Activated T-helper 1 cell treated with anti-CD3 and anti-CD28 coated beads, Interleukin-2, amount 50 U/mL, for 16 hours (primary cell): ENCODE results near the gene ITGB3.
"Not testable (repeated sequence)": the region's sequence is repeated elsewhere in the genome, so short reads cannot be mapped to it uniquely, and the experiment has no call there.

Experiments
- DNase-seq, 2 donors: peaks; one replicate each; pipeline ENCODE4 v3.0.0-alpha.2; 2020; ENCODE audit warnings: low read depth in 1 of 2, low spot score in 1 of 2

Gene ITGB3

DNA sequence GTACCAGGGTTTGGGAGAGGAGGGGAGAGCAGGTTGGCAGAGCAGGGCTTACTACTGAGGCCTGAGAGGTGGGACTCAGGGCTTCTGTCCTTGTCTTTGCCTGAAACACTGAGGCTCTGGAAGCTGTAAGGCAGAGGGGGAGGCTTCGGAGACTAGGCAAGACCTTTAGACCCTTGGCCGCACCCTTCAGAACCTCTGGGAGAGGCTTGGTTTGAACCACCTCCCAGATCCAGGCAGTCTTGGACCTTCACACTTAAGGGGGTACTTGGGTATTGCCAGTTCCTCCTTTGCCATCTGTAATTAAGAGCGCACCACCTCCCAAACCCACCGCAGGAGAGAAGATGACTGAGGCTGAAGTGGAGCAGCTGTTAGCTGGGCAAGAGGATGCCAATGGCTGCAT, 31.6 kb upstream of the ITGB3 start:
- DNase-seq, result no peak

DNA sequence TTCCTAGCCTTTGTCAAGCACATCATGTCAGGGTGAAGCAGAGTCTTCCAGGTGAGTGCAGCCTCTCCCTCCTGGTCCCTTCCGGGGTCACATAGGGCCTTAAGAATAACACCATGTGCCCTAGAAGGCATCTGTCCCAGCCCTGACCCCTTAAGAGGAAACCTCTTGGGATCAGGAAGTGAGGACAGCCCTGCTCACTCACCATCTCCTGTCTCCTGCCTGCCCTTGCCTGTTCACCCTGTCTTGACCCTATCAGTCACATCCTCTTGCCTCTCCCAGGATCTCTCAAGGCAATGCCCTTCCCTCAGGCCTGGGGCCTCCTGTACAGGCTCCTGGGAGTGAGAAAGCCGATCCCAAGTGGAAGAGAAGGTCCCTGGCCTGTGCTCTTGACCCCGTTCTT, 30.6 kb upstream of the ITGB3 start:
- DNase-seq, result no peak

DNA sequence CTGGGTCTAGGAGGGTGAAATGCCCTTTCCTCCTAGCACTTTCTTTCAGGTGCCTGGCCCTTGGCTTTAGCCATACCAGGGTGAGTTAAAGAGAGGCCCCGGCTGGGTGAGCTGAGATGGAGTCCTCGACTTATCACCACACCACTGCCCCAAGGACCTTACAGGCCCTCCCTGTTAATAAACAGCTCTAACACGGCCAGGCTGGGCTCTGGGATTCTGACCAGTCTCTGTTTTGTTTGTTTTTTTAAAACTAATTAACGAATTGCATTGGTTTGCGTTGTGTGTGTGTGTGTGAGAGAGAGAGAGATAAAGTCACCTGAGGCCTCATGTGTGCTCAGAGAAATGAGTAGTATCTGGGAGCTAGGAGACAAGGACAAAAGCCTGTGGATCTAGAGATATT, 30.2 kb upstream of the ITGB3 start:
- no peak for DNase-seq

DNA sequence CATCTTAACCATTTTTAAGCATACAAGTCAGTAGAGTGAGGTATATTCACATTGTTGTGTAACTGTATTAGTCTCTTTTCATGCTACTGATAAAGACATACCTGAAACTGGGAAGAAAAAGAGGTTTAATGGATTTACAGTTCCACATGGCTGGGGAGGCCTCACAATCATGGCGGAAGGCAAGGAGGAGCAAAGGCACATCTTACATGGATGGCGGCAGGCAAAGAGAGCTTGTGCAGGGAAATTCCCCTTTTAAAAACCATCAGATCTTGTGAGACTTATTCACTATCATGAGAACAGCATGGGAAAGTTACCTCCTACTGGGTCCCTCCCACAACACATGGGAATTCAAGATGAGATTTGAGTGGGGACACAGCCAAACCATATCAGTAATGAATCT, 29.6 kb upstream of the ITGB3 start:
- not testable (repeated sequence) for DNase-seq

DNA sequence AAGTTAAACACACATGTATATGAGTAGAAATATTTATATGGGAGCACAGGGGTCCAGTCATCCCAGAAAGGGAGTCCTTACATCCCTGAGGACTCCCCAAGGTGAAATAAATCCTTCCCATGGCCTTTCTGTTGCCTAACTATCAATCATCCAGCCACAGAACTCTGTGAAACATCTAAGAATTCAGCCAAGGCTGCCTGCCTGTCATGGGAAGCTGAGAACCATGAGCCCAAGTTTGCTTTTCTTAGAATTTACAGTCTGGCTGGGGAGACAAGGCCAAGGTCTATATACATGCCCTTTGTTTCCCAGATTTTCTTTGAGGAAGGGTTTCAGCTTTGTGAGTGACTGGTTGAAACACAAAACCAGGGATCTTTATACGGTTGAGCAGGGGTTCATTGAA, 28.7 kb upstream of the ITGB3 start:
- no peak for DNase-seq

DNA sequence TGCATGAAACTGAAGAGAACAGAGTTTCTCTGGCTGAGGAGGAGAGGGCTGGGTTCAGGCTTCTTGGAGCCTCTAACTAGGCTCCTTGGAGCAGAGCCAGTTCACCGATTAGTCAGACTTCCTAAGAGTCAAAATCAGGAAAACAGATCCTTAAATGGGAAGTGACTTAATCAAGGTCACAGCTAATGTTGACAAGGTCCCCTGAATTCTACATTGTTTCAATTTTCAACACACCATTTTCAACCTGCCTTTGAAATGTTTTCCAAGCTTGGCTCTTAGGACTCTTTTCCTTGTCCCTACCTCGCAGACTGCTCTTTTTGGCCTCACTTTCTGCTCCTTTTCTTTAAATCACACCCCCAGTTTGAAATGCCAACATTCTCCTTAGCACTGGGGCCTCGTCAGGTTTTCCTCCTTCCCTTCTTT, 28.2 kb upstream of the ITGB3 start:
- DNase-seq, result no peak

DNA sequence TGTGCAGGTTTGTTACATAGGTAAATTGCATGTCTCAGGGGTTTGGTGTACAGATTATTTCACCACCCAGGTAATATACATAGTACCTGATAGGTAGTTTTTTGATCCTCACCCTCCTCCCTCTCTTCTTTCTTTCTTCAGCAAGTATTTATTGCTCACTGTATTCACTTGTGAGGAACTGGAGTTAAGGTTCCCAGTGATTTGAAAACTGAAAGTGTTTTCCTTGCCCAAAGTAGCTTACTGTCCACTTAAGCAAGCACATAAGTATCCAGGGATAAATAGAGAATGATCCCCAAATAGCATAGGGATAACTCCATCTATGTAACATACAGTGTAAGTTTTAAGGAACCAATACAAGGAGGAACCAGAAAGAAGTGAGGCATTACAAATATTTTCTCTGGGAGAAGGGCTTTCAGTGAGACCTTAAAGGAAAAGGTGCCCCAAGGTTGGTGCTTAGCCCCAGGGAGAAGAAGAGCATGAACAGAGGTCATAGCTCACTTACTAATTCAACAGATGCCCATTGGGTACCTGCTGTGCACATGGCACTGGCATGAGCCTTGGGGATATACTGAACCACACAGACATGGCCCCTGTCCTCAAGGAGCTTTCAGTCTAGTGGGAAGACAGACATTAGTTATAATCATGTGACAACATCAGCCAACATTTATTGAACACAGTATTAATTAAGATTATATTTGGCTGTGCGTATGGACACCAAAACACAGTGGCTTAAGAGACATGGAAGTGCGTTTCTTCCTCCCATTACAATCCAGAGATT, 27.5 kb upstream of the ITGB3 start:
- DNase-seq, result no peak

DNA sequence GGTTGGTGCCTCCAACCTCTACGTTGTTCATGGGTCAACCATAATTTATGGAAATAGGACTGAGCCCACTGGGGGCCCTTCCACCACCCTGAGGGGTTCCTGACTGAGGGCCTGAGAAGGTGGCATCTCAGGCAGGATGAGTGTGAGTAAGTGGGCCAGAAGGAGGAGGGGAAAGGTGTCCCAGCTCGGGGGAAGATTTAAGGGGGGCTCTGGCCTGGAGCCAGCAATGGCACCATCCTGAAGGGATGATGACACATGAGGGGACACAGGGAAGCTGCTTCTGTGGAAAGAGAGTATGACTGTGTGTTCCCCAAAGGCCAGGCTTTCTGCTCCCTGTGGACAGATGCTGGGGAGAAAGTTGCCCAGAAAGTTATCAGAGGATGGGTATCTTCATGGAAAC, 25.8 kb upstream of the ITGB3 start:
- DNase-seq, result no peak

DNA sequence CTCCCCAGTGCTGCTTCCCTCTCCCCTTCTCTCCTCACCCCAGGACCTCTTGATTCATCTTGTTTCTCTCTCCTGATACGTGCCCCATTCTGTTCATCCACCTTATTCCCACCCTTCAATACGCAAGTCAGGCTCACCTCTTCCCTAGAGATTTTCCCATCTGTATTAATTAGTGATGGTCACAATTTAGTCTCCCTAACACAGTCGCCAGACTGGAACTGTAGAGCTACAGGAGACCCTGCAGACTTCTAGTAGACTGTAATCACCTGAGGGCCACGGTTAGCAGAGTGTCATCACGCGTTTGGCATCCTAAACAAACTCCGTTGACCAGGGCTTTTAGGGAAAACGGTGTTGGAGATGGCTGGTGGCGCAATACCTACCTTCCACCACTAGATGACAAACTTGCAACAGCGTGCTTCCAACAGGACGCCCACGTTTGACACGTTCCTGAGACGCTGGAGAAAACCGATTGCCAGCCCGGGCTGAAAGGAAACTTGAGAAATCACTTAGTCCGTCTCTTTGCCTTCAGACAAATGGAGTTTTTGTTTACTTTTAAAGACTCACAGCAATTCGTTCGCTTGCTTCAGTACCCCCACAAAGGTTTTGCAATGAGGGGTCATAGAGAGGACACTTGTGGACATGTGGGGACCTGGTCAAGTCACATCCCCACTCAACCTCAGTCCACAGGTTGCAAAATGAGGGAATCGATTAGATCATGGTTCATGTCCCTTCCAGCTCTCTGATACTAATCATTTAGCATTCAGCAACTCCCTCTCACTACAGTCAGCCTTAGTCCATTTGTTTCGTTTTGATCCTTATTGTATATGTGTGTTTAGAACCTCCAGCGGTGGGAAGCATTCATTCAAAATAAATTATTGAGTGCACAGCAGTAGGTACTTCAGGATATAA, 23.8 kb upstream of the ITGB3 start:
- peak; percentile 28 to 42 for DNase-seq

DNA sequence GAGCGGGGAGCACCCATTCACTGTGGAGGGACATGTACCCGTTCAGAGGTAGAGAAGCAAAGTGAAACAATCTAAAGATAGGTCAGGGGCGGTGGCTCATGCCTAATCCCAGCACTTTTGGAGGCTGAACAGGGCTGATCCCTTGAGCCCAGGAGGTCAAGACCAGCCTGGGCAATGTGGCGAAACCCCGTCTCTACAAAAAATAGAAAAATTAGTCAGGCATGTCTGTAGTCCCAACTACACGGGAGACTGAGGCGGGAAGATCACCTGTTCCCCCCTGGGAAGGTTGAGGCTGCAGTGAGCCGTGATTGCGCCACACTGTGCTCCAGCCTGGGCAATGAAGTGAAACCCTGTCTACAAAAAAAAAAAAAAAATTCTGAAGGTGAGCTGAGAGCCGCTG, 22.8 kb upstream of the ITGB3 start:
- no peak for DNase-seq

DNA sequence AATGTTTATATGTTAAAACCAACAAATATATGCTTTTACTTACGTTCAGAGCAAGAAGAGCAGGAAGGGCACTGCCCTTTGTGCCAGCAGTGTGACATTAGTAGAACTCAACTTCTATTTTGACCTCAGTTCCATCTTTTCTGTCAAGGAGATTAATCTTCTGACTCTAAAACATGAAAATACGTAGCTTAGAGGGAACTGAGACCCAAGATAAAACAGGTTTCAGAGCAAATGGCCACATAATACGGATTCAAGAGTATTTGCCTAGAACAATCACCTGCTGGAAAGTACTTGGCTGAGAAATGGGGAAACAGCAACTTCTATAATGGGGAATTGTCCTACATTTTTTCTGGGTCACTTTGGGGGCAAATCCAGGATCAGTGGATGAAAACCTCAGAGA, 22.3 kb upstream of the ITGB3 start:
- no peak for DNase-seq

DNA sequence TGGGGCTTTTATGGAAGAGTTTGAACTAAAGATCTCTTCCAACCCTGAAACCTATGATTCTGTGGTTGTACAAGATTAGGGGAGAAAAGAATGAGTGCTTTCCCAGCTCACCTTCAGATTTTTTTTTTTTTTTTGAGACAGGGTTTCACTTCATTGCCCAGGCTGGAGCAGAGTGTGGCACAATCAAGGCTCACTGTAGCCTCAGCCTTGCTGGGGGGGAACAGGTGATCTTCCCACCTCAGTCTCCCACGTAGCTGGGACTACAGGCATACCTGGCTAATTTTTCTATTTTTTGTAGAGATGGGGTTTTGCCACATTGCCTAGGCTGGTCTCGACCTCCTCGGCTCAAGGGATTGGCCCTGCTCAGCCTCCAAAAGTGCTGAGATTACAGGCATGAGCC, 21.8 kb upstream of the ITGB3 start:
- DNase-seq, result no peak

DNA sequence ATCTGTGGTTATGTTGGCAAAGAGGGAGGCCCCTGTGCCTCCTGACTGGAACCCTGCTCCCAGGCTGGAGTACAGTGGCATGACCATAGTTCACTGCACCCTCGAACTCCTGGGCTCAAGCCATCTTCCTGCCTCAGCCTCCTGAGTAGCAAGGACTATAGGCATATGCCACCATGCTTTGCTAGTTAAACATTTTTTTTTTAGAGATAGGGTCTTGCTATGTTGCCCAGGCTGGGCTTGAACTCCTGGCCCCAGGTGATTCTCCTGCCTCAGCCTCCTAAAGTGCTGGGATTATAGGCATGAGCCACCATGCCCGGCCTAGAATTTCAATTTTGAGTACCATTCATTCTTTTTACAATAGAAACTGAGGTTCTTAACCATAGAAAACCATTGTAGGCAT, 21.2 kb upstream of the ITGB3 start:
- DNase-seq, result no peak

DNA sequence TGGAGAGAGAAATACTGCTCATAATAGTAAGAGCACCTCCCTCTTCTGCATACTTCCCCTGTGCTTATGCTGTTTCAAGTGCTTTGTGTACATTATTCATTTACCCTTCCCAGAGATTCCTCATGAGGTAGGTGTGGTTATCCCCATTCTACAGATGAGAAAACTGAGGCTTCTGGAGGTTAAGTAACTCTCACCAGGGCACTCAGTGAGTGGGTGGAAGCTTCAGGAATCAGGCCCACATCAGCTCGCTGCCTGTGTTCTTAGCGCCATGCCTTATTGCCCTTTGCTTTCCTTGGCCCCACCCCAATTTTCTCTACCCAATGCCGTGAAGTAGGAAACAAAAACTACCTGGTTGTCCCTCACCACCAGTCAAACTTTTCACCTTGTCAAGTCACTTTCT, 18.1 kb upstream of the ITGB3 start:
- no peak for DNase-seq

DNA sequence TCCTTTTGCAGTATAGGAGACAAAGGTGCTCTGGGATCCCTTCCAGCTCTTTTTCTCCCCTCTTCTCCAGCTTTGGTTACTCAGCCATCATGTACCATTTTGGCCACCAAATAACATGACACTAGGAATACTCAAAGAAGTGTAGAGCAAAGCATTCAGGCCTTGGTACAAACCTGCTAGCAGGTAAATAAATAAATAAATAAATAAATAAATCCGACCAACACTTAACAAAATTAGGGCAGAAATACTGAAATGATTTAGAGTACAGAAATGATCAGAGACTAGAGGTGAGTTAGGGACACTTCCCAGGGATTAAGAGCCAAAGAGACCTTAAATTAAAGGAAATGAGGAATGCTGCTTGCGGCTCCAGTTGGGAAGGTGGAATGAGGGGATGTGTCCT, 17.7 kb upstream of the ITGB3 start:
- no peak for DNase-seq

DNA sequence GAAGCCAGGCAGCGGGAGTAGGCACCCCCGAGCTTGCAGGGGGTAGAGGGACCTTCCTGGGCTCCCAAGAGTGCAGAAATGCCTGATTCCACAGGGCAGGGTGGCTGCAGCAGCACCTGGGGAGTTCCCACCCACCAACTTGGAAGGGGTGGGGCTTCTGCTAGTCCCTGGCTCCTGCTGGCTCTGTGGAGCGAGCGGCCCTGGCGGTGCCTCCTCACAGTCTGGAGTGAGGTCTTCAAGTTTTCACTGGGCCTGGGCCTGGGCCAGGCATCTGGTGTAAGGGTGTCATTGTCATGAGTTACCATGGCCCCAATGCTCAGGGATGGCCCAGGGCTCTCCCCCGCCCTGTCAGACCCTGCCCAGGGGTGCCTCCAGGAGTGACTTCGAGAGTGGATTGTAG, 15.8 kb upstream of the ITGB3 start:
- no peak for DNase-seq

DNA sequence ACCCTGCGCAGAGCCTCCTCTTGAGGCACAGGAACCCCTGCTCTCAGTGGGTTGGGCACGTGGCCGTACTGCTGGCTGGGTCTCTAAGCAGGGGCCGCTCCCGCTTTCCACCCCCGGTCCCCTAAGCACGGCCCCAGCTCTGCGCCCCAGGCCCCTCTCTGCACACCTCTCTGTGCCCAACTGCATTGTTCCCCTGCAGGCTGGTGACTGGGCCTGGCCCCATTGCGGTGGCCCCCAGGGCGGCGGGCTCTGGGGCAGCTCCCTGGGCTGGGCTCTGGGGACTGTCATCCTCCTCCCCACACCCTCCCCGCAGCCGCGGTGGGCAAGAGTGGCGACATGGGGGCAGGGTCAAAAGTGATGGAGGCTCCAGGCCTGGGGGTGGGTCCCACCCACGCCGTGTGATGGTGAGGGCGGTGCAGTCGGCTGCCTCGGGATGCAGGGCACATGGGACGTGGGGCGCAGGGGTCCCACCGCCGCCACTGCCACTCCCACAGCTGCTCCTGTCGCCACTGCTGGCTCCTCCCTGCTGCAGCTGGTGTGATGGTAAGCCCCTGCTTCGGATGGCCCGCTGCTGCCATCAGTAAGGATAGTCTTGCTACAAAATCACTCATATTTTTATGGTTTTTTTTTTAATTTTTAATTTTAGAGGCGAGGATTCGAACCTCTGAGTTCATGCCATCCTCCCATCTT, 15.2 kb upstream of the ITGB3 start:
- no peak for DNase-seq

DNA sequence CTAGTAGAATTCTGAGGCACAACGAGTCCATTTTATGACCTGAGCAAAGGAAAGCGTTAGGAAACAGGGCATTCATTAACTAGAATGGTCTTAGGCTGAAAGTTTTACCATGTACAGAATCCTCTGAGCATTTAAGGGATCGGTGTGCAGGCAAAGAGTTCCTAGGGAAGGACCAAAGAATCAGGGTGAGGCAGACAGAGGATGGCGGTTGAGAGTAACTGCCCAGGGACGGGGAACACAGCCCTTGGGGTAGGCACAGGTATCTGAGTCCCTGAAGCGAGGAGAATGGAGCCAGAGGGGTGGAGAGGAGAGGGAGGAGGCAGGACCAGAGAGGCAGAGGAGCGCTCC, 14.0 kb upstream of the ITGB3 start:
- no peak for DNase-seq

DNA sequence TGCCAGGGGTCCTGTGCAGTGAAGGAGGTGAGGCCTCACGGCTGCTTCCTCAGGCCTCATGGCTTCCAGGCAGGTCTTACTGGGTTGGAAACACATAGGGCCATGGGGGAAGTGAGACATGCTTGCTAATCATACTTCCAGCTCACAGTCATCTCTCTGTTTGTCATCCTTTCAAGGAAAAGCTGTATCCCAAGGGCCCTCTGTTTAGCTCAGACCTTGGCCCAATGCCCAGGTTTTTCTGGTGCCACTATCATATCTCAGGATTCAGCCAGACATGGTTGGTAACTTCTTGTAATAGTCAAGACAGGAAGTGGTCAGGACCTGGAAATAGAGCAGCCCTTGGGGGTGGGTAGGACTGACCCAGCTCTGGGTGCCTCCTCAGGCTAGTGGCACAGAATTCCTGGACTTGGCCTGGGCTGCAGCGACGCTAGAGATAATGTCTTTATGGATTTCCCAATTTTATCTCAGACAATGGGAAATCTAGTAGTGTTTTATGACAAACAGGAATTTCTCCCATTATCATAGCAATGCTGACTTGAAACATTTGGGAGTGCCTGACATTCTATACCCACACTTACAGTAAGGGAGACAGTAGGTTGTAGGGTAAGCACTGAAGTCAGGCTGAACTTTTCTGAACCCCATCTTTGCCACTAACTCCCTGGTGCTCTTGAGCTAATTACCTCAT, 13.5 kb upstream of the ITGB3 start:
- DNase-seq, result no peak

DNA sequence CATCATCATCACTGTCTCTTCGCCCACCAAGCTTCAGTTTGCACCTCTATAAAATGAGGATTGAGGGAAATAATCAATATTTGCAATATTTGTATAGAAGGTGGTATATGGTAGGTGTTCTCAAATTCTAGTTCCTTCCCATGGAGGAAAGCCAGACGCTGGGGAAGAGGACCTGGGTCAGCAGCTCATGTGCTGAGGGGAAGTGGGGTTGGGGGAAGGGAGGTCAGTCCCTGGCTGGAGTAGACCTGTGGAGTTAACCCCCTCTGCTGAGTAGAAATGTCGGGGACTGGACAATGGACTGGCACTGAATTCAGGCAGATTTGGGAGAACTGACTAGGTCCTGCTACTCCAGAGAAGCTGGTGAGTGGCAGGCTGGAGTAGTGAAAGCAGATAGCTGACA, 12.8 kb upstream of the ITGB3 start:
- no peak for DNase-seq

DNA sequence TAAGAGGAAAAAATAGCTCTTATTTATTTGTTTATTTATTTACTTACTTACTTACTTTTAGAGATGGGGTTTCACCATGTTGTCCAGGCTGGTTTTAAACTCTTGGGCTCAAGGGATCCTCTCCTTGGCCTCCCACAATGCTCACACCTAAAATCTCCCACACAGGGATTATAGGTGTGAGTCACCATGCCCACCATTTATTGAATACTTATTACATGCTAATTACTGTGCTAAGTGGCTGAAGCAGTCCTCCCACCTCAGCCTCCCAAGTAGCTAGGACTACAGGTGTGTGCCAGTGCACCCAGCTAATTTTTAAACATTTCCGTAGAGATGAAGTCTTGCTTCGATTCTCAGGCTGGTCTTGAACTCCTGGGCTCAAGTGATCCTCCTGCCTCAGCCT, 11.0 kb upstream of the ITGB3 start:
- DNase-seq, result no peak
